Type B pancreatic cell (in vitro differentiated cells): ENCODE data around the gene MACC1. TPM values are rescaled to one million over a fixed set of nuclear protein-coding genes. Genes with fewer than 3 reads are reported as not detected.

ENCODE experiments used
- DNase-seq: peaks from one replicate; pipeline ENCODE4 v3.0.0; 2021; ENCODE audit warnings: mixed read lengths; ENCODE audit not compliant: unreplicated experiment; ENCODE audit errors: extremely low spot score
- H3K27ac Mint-ChIP-seq: 2 replicates; pipeline ENCODE4 v1.8.0; 2021; ENCODE audit warnings: mild to moderate bottlenecking, mixed read lengths
- H3K27me3 Mint-ChIP-seq: 2 replicates; pipeline ENCODE4 v1.8.0; 2021; ENCODE audit warnings: mixed read lengths
- H3K36me3 Mint-ChIP-seq: 2 replicates; pipeline ENCODE4 v1.8.0; 2021; ENCODE audit warnings: mixed read lengths
- H3K4me1 Mint-ChIP-seq: one replicate; pipeline ENCODE4 v1.8.0; 2021; ENCODE audit warnings: mixed read lengths; ENCODE audit not compliant: unreplicated experiment
- H3K4me3 Mint-ChIP-seq: 2 replicates; pipeline ENCODE4 v1.8.0; 2021; ENCODE audit warnings: mild to moderate bottlenecking, mixed read lengths
- H3K9me3 Mint-ChIP-seq: 2 replicates; pipeline ENCODE4 v1.8.0; 2021; ENCODE audit warnings: mixed read lengths
- CTCF ChIP-seq: fragments of 200-600 bp; sonication (generic); conservative IDR thresholded peaks from 2 replicates; pipeline ENCODE4 v1.5.0; 2021; ENCODE audit warnings: antibody characterized with exemption, mild to moderate bottlenecking
- total RNA-seq: library from RNA; stranded (reverse); gene quantifications from 2 replicates; pipeline ENCODE4 v1.2.1, GENCODE V29; 2021; ENCODE audit warnings: low replicate concordance

MACC1 gene
- total RNA-seq, 1 donor from 2014 or later, result 14.8 TPM

- DNase-seq, result no peak
- Mint-ChIP-seq H3K9me3 (no peaks in the 10 kb centered on the region), H3K36me3 (no peaks in the 10 kb centered on the region), H3K4me3 (no peak overlapping the region), H3K27ac (no peak overlapping the region), H3K4me1 (no peaks in the 10 kb centered on the region), H3K27me3 (no peaks in the 10 kb centered on the region)
- TF ChIP-seq CTCF, result no peak
Measured at GRCh38 chr7:20102982-20103381, 114.2 kb downstream of the MACC1 start.

- Mint-ChIP-seq H3K36me3 (no peaks in the 10 kb centered on the region), H3K27me3 (no peaks in the 10 kb centered on the region), H3K4me1 (no peaks in the 10 kb centered on the region), H3K4me3 (no peak overlapping the region), H3K27ac (no peak overlapping the region), H3K9me3 (no peaks in the 10 kb centered on the region)
- no peak for TF ChIP-seq CTCF
- DNase-seq, result no peak
Measured at GRCh38 chr7:20095862-20096261, 121.3 kb downstream of the MACC1 start.

GRCh38 chr7:20095436-20095835 lies 121.7 kb downstream of the MACC1 start:
- Mint-ChIP-seq H3K27me3 (no peaks in the 10 kb centered on the region), H3K9me3 (no peaks in the 10 kb centered on the region), H3K36me3 (no peaks in the 10 kb centered on the region), H3K4me3 (no peak overlapping the region), H3K4me1 (no peaks in the 10 kb centered on the region), H3K27ac (no peak overlapping the region)
- no peak for TF ChIP-seq CTCF
- DNase-seq, result no peak

GRCh38 chr7:20089431-20089830 lies 127.8 kb downstream of the MACC1 start:
- H3K27me3 Mint-ChIP-seq, result no peaks in the 10 kb centered on the region
- H3K36me3 Mint-ChIP-seq, result no peaks in the 10 kb centered on the region
- no peak for DNase-seq
- no peak overlapping the region for H3K4me3 Mint-ChIP-seq
- no peak overlapping the region for H3K27ac Mint-ChIP-seq
- H3K4me1 Mint-ChIP-seq, result no peaks in the 10 kb centered on the region
- no peak for TF ChIP-seq CTCF
- H3K9me3 Mint-ChIP-seq, result peaks cover 9% of the 10 kb centered on the region

GRCh38 chr7:20085086-20085485 lies 132.1 kb downstream of the MACC1 start:
- H3K4me1 Mint-ChIP-seq, result no peaks in the 10 kb centered on the region
- no peak for DNase-seq

More at GRCh38 chr7:20085086-20085485, 132.1 kb downstream of the MACC1 start:
- no peak for TF ChIP-seq CTCF
- Mint-ChIP-seq H3K36me3 (no peaks in the 10 kb centered on the region), H3K27me3 (no peaks in the 10 kb centered on the region), H3K4me3 (no peak overlapping the region), H3K9me3 (peaks cover 9% of the 10 kb centered on the region), H3K27ac (no peak overlapping the region)

Other genes starting within 250 kb of the MACC1 start
- 15.6 and 23.3 TPM in 2 replicates for gene ITGB8, start 113.5 kb upstream of the MACC1 start, total RNA-seq